DND-41 (cell line): Measurements from ENCODE around the gene RNF2.

Experiments used
- CTCF ChIP-seq: IDR thresholded peaks from 2 replicates; pipeline ENCODE4 v1.5.1; 2012; ENCODE audit warnings: borderline replicate concordance, low read length, moderate library complexity, mild to moderate bottlenecking; ENCODE audit not compliant: poor library complexity, severe bottlenecking; ENCODE audit errors: extremely low read depth
- EZH2 ChIP-seq: IDR thresholded peaks from 3 replicates; pipeline ENCODE4 v1.6.1; 2012; ENCODE audit warnings: borderline replicate concordance, low read depth, mild to moderate bottlenecking, moderate library complexity, low read length, inconsistent platforms; ENCODE audit not compliant: severe bottlenecking

DNA sequence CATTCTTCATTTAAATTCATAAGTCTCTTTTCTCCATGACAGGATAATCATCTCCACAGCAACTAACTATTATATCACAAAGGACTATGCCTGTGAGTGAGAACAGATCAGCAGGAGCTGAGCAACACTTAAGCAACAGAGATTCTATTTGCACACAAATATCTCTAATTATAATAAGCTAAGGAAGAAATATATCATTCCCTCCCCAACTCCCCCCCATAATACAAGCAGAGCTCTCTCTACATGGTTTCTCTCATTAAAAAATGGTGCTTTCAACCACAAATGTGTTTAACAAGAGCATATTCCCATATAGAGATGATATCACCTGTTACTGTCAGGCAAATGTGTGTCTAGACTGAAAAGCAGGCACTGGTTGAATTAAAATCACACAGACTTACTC lies 36.5 kb upstream of the RNF2 start:
- TF ChIP-seq CTCF (no peak), EZH2 (no peak)
